CD4-positive, alpha-beta T cell treated with Interleukin-17A for 1 hour (primary cell): ENCODE measurements around the gene TAF1B.
"Not testable (repeated sequence)": the region's sequence is repeated elsewhere in the genome, so short reads cannot be mapped to it uniquely, and the experiment has no call there.

Experiments
- DNase-seq: peaks from one replicate; pipeline ENCODE4 v3.0.0-alpha.2; 2020

TAF1B gene

DNA sequence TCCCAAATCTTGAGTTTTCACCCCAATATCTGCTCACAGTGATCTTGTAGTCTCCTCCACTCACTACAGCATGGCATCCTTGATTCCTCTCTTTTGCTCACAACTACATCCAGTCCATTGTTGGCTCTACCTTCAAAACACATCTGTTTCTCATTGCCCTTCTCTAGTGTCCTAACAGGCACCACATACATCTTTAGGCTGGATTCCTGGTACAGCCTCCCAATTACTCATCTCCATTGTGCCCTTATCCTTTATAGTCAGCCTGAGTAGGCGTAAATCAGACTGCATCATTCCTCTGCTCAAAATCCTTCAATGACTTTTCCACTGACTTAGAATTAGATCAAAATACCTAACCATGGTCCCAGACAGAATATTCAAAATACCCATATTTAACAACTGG is 10.7 kb upstream of the TAF1B start:
- no peak for DNase-seq

DNA sequence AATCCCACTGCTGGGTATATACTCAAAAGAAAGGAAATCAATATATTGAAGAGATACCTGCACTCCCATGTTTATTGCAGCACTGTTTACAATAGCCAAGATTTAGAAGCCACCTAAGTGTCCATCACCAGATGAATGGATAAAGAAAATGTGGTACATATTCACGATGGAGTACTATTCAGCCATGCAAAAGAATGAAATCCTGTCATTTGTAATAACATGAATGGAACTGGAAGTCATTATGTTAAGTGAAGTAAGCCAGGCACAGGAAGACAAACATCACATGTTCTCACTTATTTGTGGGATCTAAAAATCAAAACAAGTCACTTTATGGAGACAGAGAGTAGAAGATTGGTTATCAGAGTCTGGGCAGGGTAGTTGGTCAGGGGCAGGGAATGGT is 8.2 kb upstream of the TAF1B start:
- not testable (repeated sequence) for DNase-seq

DNA sequence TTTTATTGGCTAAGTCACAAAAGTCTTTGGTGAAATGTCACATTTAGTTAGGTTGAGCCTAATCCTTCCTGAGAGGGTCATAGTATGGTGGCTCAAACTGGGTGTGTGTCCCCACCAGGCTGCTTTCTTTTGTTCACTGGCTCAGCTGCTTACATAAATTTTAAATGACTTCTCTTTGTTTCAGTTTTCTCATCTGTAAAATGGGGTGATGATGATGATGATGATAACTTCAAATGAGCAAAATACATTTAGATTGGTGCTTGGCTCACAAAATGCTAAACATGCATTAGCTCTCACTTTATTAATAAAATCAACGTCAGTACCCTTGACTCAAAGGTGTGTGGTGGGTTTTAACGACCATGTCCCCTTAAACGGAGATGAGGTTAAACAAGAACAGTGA is 7.2 kb upstream of the TAF1B start:
- DNase-seq = no peak

DNA sequence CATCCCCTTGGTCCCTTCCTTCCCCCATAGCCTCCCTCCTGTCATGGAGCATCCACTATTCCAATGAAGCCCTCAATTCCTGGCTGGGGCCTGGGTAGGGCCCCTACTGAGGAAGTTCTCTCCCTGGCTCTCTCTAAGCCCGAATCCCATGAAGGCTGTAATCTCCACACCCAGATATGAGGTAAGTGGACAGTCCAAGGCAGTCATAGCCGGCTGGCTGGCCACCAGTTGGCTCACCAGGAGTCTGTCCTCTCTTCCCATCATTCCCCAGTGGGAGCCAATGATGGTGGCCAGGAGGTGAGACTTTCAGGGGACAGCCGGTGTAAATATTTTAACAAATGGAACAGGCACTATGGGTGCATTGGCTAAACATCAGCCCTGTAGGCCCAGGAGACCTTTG is 6.8 kb upstream of the TAF1B start:
- no peak for DNase-seq

GRCh38 chr2:9837451-9837850 is 5.8 kb upstream of the TAF1B start:
- DNase-seq = no peak

- DNase-seq = no peak
Measured at GRCh38 chr2:9838391-9838790, 4.9 kb upstream of the TAF1B start.

DNA sequence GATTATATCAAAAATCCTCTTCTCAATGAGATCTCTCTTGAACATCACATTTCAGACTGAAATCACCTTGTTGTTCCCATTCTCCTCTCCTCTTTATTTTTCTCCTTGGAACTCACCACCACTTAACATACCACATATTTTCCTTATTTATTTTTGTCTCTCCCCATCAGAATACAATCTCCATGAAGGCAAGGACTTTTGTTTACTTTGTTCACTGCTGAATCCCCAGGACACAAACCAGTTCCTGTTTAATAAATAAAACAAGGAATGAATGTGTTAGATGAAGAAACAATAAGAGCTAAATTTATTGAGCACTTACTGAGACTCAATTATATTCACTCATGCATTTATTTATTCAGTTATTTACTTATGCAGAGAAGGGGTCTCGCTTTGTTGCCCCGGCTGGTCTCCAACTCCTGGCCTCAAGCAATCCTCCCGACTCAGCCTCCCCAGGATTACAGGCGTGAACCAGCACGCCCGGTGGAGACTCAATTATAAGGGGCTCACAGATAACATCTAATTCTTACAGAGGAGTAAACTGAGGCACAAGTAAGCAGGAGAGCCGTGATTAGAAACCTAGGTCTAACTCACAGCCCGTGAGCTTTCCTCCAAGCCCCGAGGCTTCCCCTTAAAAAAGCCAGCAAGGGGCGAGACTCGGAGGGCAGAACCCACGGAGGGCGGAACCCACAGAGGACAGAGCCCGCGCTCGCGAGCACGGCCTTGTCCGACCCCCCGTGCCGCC is 616 bp upstream of the TAF1B start:
- no peak for DNase-seq

- DNase-seq = peak; percentile 18
Measured at GRCh38 chr2:9844036-9844483, 786 bp downstream of the TAF1B start.

DNA sequence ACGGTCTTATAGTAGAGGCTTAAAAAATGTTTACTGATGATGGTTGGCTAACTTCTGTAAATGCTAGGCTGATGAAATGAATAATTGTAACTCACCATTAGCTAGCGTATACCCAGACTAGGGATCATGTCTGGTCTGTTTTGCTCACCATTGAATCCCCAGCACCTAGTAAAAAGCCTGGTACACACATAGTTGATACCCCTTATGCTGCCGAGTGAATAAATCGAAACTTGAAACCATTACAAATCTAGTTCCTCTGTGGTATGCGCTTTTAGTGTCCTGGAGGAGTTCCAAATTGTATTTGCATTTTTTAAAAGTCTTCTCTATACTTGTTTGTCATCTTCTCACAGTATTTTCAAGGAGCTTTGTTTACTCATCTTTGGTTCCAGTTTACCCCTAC is 1.3 kb downstream of the TAF1B start:
- DNase-seq = no peak

DNA sequence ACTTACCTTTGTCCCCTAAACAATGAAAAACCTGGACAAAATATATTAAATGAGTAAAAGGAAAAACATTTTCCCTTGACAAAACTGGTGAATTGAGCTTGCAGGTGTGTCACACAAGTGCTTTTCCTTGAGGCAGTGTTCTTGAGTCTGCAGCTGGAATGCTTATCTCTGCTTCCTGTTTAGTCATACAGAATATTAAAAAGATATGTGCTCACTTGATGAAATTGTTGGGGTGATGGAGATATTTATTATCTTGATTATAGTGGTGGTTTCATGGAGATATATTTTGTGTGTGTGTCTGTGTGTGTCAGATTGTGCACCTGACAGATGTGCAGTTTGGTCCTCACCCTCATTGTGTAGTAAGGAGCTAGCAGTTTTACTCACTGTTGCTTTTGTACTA is 3.3 kb downstream of the TAF1B start:
- no peak for DNase-seq

- DNase-seq = no peak
Measured at GRCh38 chr2:9847140-9847539, 3.9 kb downstream of the TAF1B start.

DNA sequence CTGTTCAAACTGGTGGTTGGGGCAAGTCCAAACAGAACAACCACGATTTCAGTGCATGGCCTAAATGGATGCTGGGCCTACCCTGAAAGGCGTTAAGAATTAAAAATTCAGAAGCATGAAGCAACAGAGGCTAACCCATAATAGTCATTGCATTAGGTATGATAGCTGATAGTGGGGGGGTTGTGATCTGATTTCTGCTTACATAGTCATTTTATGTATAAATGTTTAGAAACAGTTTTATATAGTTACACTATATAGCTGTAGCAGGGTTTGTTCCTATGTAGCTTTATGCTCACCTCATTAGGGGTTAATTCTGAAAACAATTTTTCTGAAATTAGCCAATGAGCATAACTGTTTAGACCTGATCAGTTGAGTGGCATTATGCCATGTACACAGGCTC is 9.6 kb downstream of the TAF1B start:
- DNase-seq = no peak

DNA sequence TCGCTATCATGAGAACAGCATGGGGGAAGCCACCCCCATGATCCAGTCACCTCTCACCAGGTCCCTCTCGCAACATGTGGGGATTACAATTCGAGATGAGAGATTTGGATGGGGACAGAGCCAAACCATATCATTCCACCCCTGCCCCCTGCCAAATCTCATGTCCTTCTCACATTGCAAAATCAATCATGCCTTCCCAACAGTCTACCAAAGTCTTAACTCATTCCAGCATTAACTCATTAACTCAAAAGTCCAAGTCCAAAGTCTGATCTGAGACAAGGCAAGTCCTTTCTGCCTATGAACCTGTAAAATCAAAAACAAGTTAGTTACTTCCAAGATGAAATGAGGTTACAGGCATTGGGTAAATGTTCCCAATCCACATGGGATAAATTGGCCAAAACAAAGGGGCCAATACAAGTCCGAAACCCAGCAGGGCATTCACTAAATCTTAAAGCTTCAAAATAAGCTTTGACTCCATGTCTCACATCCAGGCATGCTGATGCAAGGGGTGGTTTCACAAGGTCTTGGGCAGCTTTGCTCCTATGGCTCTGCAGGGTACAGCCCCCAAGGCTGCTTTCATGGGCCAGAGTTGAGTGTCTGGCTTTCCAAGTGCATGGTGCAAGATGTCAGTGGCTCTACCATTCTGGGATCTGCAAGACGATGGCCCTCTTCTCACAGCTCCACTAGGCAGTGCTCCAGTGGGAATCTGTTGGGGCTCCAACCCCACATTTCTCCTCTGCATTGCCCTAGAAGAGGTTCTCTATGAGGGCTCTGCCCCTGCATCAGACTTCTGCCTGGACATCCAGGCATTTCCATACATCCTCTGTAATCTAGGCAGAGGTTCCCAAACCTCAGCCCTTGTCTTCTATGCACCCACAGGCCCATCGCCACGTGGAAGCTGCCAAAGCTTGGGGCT is 14.8 kb downstream of the TAF1B start:
- DNase-seq = no peak

- DNase-seq = no peak
Measured at GRCh38 chr2:9858730-9859068, 15.4 kb downstream of the TAF1B start.

DNA sequence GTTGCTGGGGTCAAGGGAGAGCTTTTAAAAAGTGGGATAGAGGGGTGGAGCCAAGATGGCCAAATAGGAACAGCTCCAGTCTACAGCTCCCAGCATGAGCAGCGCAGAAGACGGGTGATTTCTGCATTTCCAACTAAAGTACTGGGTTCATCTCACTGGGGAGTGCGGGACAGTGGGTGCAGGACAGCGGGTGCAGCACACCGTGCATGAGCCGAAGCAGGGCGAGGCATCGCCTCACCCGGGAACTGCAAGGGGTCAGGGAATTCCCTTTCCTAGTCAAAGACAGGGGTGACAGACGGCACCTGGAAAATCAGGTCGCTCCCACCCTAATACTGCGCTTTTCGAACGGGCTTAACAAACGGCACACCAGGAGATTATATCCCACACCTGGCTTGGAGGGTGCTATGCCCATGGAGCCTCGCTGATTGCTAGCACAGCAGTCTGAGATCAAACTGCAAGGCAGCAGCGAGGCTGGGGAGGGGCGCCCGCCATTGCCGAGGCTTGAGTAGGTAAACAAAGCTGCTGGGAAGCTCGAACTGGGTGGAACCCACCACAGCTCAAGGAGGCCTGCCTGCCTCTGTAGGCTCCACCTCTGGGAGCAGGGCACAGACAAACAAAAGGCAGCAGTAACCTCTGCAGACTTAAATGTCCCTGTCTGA is 17.8 kb downstream of the TAF1B start:
- not testable (repeated sequence) for DNase-seq

DNA sequence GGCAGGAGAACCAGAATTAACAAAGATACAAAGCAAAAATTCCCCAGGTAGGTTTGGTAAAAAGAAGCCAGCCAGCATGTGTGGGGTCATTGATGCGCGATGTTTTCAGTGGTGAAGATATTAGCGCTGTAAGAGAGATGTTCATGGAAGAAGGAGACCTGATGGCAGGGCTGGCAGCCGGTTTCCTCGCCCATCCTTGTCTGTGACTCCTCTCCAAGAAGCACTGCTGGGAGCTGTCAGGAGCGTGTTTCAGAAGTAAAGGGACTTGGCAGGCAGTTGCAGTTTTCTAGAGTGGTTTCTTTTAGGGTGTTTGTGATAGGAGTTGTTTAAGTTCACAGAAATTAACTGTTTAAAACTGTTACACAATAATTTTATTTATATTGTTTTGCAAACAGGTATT is 24.6 kb downstream of the TAF1B start:
- DNase-seq = no peak

DNA sequence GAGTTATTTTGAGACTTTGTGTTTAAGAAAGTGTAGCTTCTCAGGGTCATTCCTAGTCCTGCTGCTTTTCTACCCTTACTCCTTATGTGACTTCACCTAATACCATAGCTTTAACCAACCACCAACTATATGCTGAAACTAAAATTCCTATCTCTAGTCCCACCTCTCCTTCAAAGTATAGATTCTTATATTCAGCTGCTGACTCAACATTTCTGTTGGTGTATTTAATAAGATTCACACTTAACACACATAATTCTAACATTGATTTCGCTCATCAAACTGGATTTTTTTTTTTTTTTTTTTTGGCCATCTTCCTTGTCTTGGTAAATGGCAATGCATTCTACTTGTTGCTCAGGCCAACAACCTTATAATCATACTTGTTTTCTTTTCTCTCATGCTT is 30.1 kb downstream of the TAF1B start:
- DNase-seq = no peak

DNA sequence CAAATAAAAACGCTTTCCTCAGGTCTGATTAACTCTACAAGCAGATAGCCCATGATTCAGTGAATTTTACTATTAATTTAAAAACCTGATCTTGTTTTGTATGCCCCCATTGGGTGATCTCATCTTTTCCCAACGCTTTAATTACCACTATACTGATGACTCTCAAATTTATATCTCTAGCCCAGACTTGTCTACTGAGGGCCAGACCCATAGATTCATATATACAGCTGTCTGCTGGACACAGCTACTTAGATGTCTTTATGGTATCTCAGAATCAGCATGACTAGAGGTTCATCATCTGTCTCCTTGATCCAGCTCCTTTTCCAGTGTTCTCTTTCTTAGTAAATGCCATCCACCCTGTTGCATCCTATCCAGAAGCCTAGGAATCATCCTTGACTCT is 33.8 kb downstream of the TAF1B start:
- no peak for DNase-seq

GRCh38 chr2:9877726-9878125 is 34.5 kb downstream of the TAF1B start:
- DNase-seq = no peak

GRCh38 chr2:9879455-9880194 is 36.4 kb downstream of the TAF1B start:
- no peak for DNase-seq

DNA sequence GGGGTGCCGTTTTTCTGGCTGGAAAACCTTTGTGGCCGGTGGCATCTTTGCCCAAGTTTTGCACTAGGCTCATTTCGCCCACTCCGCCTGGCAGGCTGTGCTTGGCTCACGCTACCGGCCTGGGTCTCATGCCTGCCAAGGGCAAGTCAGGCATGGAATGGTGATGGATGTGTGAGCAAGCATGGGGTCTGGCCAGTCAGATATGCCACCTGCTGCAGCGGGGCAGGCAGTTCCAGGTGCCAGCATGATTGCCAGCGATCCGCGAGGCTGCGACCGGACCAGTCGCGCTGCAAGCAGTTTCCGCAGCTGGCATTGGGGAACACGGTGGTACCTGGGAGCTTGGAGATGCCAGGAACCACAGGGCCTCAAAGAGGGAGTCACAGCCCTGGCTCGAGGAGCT is 40.6 kb downstream of the TAF1B start:
- DNase-seq = no peak

- no peak for DNase-seq
Measured at GRCh38 chr2:9884436-9884835, 41.2 kb downstream of the TAF1B start.

DNA sequence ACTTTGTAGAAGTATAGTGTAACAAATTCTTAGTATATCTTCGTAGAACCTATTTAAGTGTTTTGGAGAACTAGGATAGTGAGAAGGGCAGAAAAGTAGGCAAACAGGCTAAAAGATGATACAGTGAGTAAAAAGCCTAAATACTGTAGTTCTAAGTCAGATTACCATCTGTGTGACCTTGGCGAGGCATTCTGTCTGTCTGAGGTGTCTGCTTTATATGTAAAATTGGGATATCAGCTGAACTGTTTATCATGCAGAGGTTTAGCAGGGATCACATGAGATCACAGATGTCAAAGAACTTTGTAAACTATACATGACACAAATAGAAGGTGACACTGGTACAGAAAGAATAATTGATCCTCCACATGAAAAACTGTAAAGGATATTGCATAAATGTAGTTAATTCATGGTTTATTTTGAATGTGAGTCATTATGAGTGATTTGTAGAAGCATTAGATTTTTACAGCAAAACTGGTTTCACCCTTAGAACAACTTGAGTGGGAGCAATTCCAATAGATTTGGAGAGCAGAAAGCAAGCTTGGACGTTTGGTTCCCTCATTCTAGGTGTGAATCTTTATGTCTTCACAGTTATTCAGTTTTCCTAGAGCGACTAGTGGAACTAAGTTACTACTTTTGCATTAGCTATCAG is 41.9 kb downstream of the TAF1B start:
- DNase-seq = no peak
